ENCODE measurements around the gene MAD1L1.

MAD1L1 gene

GRCh38 chr7:2241580-2242540 lies 9.1 kb upstream of the MAD1L1 start, which contains the start of the genes MRM2 and NUDT1:
Gene MRM2, minus strand, starts transcription at chr7:2242205. Its CDS starts 36 bp downstream, at chr7:2242169.
Gene NUDT1, plus strand, starts transcription at chr7:2242226. Its CDS starts 2,349 bp downstream, at chr7:2244575.
- peak in 1 of 2 donors; percentile 46 for DNase-seq

- DNase-seq, result no peak
Measured at GRCh38 chr7:2239242-2239641, 6.5 kb upstream of the MAD1L1 start.

GRCh38 chr7:2237109-2237602 lies 4.4 kb upstream of the MAD1L1 start:
- peak; percentile 17 to 72 for DNase-seq

- DNase-seq, result no peak
Measured at GRCh38 chr7:2233926-2234325, 1.2 kb upstream of the MAD1L1 start.

- DNase-seq, result peak; percentile 5 to 39
Measured at GRCh38 chr7:2231992-2232765, 566 bp downstream of the MAD1L1 start.

- DNase-seq, result no peak
Measured at GRCh38 chr7:2230882-2231281, 1.9 kb downstream of the MAD1L1 start.

GRCh38 chr7:2230226-2230625 lies 2.5 kb downstream of the MAD1L1 start:
- DNase-seq, result no peak

- no peak for DNase-seq
Measured at GRCh38 chr7:2229467-2229866, 3.3 kb downstream of the MAD1L1 start.

GRCh38 chr7:2228921-2229320 lies 3.8 kb downstream of the MAD1L1 start:
- no peak for DNase-seq

- DNase-seq, result no peak
Measured at GRCh38 chr7:2227699-2228098, 5.0 kb downstream of the MAD1L1 start.

GRCh38 chr7:2225830-2226229 lies 6.9 kb downstream of the MAD1L1 start:
- no peak for DNase-seq

- DNase-seq, result no peak
Measured at GRCh38 chr7:2225336-2225735, 7.4 kb downstream of the MAD1L1 start.

- DNase-seq, result no peak
Measured at GRCh38 chr7:2224934-2225333, 7.8 kb downstream of the MAD1L1 start.

- DNase-seq, result no peak
Measured at GRCh38 chr7:2224491-2224928, 8.2 kb downstream of the MAD1L1 start.

GRCh38 chr7:2223321-2223720 lies 9.4 kb downstream of the MAD1L1 start:
- no peak for DNase-seq

- no peak for DNase-seq
Measured at GRCh38 chr7:2222516-2222915, 10.2 kb downstream of the MAD1L1 start.

- no peak for DNase-seq
Measured at GRCh38 chr7:2220954-2221353, 11.8 kb downstream of the MAD1L1 start.

GRCh38 chr7:2220506-2220905 lies 12.2 kb downstream of the MAD1L1 start:
- DNase-seq, result no peak

GRCh38 chr7:2220030-2220429 lies 12.7 kb downstream of the MAD1L1 start:
- DNase-seq, result no peak

GRCh38 chr7:2219606-2220005 lies 13.1 kb downstream of the MAD1L1 start:
- no peak for DNase-seq

- DNase-seq, result no peak
Measured at GRCh38 chr7:2219136-2219535, 13.6 kb downstream of the MAD1L1 start.

GRCh38 chr7:2218444-2218785 lies 14.3 kb downstream of the MAD1L1 start:
- DNase-seq, result no peak

GRCh38 chr7:2217716-2218443 lies 14.9 kb downstream of the MAD1L1 start:
- no peak for DNase-seq
